Fibroblast of lung (primary cell): ENCODE data around the gene ACAD8. TPM values are rescaled to one million over a fixed set of nuclear protein-coding genes. Genes with fewer than 3 reads are reported as not detected.
"Not testable (repeated sequence)": the region's sequence is repeated elsewhere in the genome, so short reads cannot be mapped to it uniquely, and the experiment has no call there.

Source experiments
- DNase-seq, 2 donors: peaks; one replicate each; pipeline versions ENCODE4 v3.0.0 to v3.0.0-alpha.2; 2010; ENCODE audit warnings: low read depth in 2 of 2
- H2AFZ ChIP-seq: 2 replicates; pipeline ENCODE4 v1.5.1; 2012; ENCODE audit warnings: low read length, control low read depth, inconsistent platforms
- H3K27ac ChIP-seq: 2 replicates; pipeline ENCODE4 v1.5.1; 2011; ENCODE audit warnings: low read length, control low read depth; ENCODE audit not compliant: insufficient read depth
- H3K27me3 ChIP-seq: 2 replicates; pipeline ENCODE4 v1.5.1; 2011; ENCODE audit warnings: mild to moderate bottlenecking, low read length; ENCODE audit not compliant: control insufficient read depth, insufficient read depth
- H3K36me3 ChIP-seq: 2 replicates; pipeline ENCODE4 v1.5.1; 2011; ENCODE audit warnings: low read length; ENCODE audit not compliant: control insufficient read depth, insufficient read depth
- H3K4me1 ChIP-seq: 2 replicates; pipeline ENCODE4 v1.5.1; 2011; ENCODE audit warnings: low read length; ENCODE audit not compliant: control insufficient read depth, insufficient read depth; ENCODE audit errors: extremely low read depth
- H3K4me2 ChIP-seq: 2 replicates; pipeline ENCODE4 v1.5.1; 2011; ENCODE audit warnings: low read length, control low read depth; ENCODE audit not compliant: insufficient read depth; ENCODE audit errors: extremely low read depth
- H3K4me3 ChIP-seq, 4 experiments: fragments of 200-600 bp in 1 of 4; sonication (generic) in 1 of 4; replicated peaks in 1 of 4; 2 replicates each; pipeline ENCODE4 v1.5.1; 2011 to 2016; ENCODE audit warnings: low read length in 4 of 4, low read depth in 3 of 4, mild to moderate bottlenecking in 3 of 4, control low read depth in 2 of 4, inconsistent platforms in 1 of 4, mixed read lengths in 1 of 4; ENCODE audit not compliant: insufficient read depth in 1 of 4; ENCODE audit errors: control extremely low read depth in 1 of 4
- H3K79me2 ChIP-seq: 2 replicates; pipeline ENCODE4 v1.5.1; 2012; ENCODE audit warnings: mild to moderate bottlenecking, low read length, inconsistent platforms; ENCODE audit not compliant: control insufficient read depth, insufficient read depth
- H3K9ac ChIP-seq: 2 replicates; pipeline ENCODE4 v1.5.1; 2011; ENCODE audit warnings: mild to moderate bottlenecking, low read length, control low read depth; ENCODE audit not compliant: insufficient read depth
- H3K9me3 ChIP-seq: 2 replicates; pipeline ENCODE4 v1.5.1; 2012; ENCODE audit warnings: low read depth, low read length; ENCODE audit not compliant: control insufficient read depth, insufficient read depth
- H4K20me1 ChIP-seq: 2 replicates; pipeline ENCODE4 v1.5.1; 2011; ENCODE audit warnings: low read length; ENCODE audit not compliant: control insufficient read depth, insufficient read depth; ENCODE audit errors: extremely low read depth
- EZH2 ChIP-seq: IDR thresholded peaks from 2 replicates; pipeline ENCODE4 v1.5.1; 2012; ENCODE audit warnings: low read length, control low read depth, mild to moderate bottlenecking; ENCODE audit errors: missing control alignments
- polyA plus RNA-seq, 2 donors: library from polyadenylated mRNA; depleted of rRNA in 1 of 2; stranded (reverse) in 1 of 2; unstranded in 1 of 2; fragments of >200 nt; gene quantifications; 2 replicates each; pipeline ENCODE4 v1.2.1, GENCODE V29; 2011 to 2012; ENCODE audit warnings: missing spikeins in 1 of 2
- total RNA-seq: library from RNA; depleted of rRNA; stranded (reverse); fragments of >200 nt; gene quantifications from 2 replicates; pipeline ENCODE4 v1.2.1, GENCODE V29; 2014
- TF ChIP-seq, protein P1 (sequence below), 2 donors: IDR thresholded peaks in 1 of 2; conservative IDR thresholded peaks in 1 of 2; 1 replicate in 1 of 2; 2 replicates in 1 of 2; pipeline ENCODE4 v1.5.1; 2011 to 2012; ENCODE audit warnings: low read length in 2 of 2, control low read depth in 1 of 2, inconsistent platforms in 1 of 2, low read depth in 1 of 2, mild to moderate bottlenecking in 1 of 2

Gene ACAD8
- total and polyA plus RNA-seq, 2 donors (not counting 1 experiment from before 2014, with no cell fraction given): 16.8 to 19.6 TPM

DNA sequence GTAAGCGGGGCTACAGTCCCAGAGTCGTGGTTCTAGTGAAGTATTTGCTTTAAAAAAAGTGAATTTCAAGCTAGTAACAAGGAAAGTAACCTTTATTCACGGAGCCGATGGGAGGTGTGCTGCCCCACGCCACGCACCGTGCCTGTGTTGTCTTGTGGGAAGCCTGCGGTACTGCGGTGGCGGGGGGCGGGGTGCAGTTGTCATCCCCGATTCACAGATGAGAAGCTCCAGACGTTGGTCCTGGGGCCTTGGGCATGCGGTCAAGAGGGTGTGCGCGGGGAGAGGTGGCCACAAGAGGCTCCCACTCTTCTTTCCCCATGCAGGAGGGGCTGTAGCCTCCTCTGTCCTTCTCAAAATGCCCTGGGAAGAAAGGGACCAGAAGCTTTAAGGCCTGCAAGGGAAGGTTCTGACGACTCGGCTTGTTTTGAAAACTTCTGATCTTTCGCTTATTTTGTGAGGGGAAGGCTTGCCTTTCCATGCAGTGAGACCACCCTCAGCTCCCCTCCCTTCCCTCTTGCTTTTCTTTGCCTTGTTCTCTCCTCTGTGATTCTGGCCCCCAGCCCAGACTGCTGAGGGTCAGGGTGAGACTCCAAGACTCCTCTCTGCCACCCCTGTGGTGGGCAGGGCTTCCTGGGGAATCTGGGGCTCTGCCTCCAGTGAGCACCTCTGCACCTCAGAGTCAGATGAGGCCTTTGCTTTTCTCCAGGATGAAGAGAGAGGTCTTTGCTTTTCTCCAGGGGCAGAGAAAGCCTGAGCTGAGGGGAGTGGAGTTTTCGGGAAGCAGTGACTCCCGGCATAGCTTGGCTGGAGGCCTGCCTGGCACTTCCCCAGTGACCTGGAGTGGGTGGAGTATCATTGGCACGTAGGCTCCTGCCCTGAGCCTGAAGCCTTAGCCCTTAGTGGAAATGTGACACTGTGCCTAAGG is 29.0 kb downstream of the ACAD8 start:
- Histone ChIP-seq H3K4me1 (no peaks in the 10 kb centered on the region), H3K27me3 (peaks cover 11% of the 10 kb centered on the region), H2AFZ (no peak overlapping the region), H3K4me2 (no peak overlapping the region), H4K20me1 (no peaks in the 10 kb centered on the region), H3K9me3 (no peaks in the 10 kb centered on the region), H3K36me3 (no peaks in the 10 kb centered on the region), H3K4me3 (no peak overlapping the region), H3K9ac (no peak overlapping the region), H3K79me2 (no peaks in the 10 kb centered on the region), H3K27ac (no peak overlapping the region)
- DNase-seq: no peak
- TF ChIP-seq, protein P1, sequence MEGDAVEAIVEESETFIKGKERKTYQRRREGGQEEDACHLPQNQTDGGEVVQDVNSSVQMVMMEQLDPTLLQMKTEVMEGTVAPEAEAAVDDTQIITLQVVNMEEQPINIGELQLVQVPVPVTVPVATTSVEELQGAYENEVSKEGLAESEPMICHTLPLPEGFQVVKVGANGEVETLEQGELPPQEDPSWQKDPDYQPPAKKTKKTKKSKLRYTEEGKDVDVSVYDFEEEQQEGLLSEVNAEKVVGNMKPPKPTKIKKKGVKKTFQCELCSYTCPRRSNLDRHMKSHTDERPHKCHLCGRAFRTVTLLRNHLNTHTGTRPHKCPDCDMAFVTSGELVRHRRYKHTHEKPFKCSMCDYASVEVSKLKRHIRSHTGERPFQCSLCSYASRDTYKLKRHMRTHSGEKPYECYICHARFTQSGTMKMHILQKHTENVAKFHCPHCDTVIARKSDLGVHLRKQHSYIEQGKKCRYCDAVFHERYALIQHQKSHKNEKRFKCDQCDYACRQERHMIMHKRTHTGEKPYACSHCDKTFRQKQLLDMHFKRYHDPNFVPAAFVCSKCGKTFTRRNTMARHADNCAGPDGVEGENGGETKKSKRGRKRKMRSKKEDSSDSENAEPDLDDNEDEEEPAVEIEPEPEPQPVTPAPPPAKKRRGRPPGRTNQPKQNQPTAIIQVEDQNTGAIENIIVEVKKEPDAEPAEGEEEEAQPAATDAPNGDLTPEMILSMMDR (conservative IDR thresholded peaks at IDR 0.05 in 1 of 2, IDR thresholded peaks at IDR 0.05 in 1 of 2; ENCODE audit: low read depth in 1 of 2, low read length in 2 of 2): no peak
- TF ChIP-seq EZH2: no peak

DNA sequence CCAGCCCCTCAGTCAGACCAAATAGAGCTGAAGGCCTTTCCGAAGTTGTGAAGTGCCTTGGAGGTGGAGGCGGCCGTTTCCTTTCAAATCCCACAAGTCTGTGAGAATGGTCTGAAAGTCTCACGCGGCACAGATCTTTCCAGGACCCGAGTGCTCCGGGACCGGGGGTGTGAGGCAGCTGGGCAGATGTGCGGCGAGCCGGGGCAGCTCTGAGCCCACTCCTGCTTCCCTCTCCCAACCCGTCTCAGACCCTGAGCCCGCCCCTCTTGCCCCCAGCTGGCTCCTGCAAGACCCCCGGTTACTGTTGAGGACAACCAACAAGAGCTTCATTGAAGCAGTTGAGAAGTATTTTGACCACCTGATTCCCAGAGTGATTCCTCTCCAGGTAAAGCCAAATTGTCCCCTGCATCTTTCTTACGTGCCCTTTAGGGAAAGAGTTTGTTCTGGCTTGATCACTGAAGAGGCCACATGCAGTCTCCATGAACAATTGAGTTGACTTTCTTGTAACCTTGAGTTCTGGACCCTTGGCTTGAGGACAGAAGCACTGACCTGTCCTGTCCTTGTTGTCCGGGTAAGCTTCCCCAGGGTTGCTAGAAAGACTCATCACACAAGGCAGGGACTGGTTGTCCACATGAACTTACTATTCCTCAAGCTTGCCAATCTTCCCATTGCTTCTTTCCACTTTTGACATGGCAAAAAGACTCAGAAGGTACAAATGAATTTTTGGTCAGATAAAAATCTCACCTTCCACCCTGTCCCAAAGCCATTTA is 30.3 kb downstream of the ACAD8 start:
- no peak overlapping the region for H3K27ac ChIP-seq
- no peaks in the 10 kb centered on the region for H4K20me1 ChIP-seq
- H3K9ac ChIP-seq: no peak overlapping the region
- H3K36me3 ChIP-seq: no peaks in the 10 kb centered on the region
- no peaks in the 10 kb centered on the region for H3K4me1 ChIP-seq
- H3K27me3 ChIP-seq: no peaks in the 10 kb centered on the region
- no peaks in the 10 kb centered on the region for H3K79me2 ChIP-seq
- no peak for DNase-seq
- H2AFZ ChIP-seq: no peak overlapping the region
- TF ChIP-seq, protein P1 (conservative IDR thresholded peaks at IDR 0.05 in 1 of 2, IDR thresholded peaks at IDR 0.05 in 1 of 2; ENCODE audit: low read depth in 1 of 2, low read length in 2 of 2): no peak
- no peak for TF ChIP-seq EZH2
- H3K9me3 ChIP-seq: no peaks in the 10 kb centered on the region
- no peak overlapping the region for H3K4me3 ChIP-seq
- H3K4me2 ChIP-seq: no peak overlapping the region

DNA sequence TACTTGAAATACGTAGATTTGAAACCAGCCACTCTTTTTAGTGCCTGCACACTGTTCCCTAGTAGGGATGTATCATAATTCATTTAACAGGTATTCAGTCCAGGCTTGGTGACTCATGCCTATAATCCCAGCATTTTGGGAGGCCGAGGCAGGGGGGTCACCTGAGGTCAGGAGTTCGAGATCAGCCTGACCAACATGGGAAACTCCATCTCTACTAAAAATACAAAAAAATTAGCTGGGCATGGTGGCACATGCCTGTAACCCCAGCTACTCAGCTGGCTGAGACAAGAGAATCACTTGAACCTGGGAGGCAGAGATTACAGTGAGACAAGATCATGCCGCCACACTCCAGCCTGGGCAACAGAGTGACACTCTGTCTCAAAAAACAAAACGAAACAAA is 31.0 kb downstream of the ACAD8 start:
- H4K20me1 ChIP-seq, H3K9me3 ChIP-seq, H3K4me1 ChIP-seq, H3K27ac ChIP-seq, H3K4me3 ChIP-seq, H3K9ac ChIP-seq, H3K79me2 ChIP-seq, DNase-seq, H2AFZ ChIP-seq, H3K36me3 ChIP-seq, H3K27me3 ChIP-seq, H3K4me2 ChIP-seq: not testable (repeated sequence)
